OCI-LY7 (cell line): Measurements from ENCODE around the gene MEST. TPM values are rescaled to one million over a fixed set of nuclear protein-coding genes. Genes with fewer than 3 reads are reported as not detected.

Source experiments
- BruUV-seq: library from RNA; stranded (reverse); fragments of 400-500 nt; replicated peaks from 2 replicates; lab custom pipeline; 2021; lab: Mats Ljungman, UMichigan
- CTCF ChIA-PET: fragments of 300-600 bp; sonication (Branson Sonifier 250); formaldehyde crosslinking; loops from one replicate; lab custom pipeline; 2022; ENCODE audit warnings: antibody characterized with exemption; ENCODE audit not compliant: unreplicated experiment; lab: Charles Lee
- POLR2A ChIA-PET: fragments of 300-600 bp; sonication (Branson Sonifier 250); formaldehyde crosslinking; loops from one replicate; lab custom pipeline; 2022; ENCODE audit warnings: antibody characterized with exemption; lab: Charles Lee
- DNase-seq: peaks from one replicate; pipeline ENCODE4 v3.0.0-alpha.2; 2015; ENCODE audit warnings: low spot score
- H2AFZ ChIP-seq: fragments of 200-600 bp; sonication (generic), shearing (Covaris generic); 2 replicates; pipeline ENCODE4 v1.6.1; 2014; ENCODE audit warnings: mild to moderate bottlenecking, antibody characterized with exemption, low read length, moderate library complexity
- H3K27ac ChIP-seq: fragments of 200-600 bp; sonication (generic); 2 replicates; pipeline ENCODE4 v1.5.1; 2014; ENCODE audit warnings: mixed run types, low read depth, mild to moderate bottlenecking, moderate library complexity, low read length, inconsistent platforms; ENCODE audit not compliant: poor library complexity, severe bottlenecking
- H3K36me3 ChIP-seq: fragments of 200-600 bp; sonication (generic); 2 replicates; pipeline ENCODE4 v1.6.1; 2014; ENCODE audit warnings: mild to moderate bottlenecking, antibody characterized with exemption, low read length, moderate library complexity, mixed read lengths; ENCODE audit not compliant: insufficient read depth
- H3K4me1 ChIP-seq: fragments of 200-600 bp; sonication (generic); 2 replicates; pipeline ENCODE4 v1.5.1; 2014; ENCODE audit warnings: mild to moderate bottlenecking, low read length; ENCODE audit not compliant: insufficient read depth, poor library complexity, severe bottlenecking
- H3K4me2 ChIP-seq: fragments of 200-600 bp; sonication (generic); 2 replicates; pipeline ENCODE4 v1.6.1; 2014; ENCODE audit warnings: mild to moderate bottlenecking, low read length
- H3K4me3 ChIP-seq: fragments of 200-600 bp; sonication (generic); 2 replicates; pipeline ENCODE4 v1.5.1; 2014; ENCODE audit warnings: mild to moderate bottlenecking, low read depth, low read length; ENCODE audit not compliant: poor library complexity, severe bottlenecking
- H3K79me2 ChIP-seq: fragments of 200-600 bp; sonication (generic); 2 replicates; pipeline ENCODE4 v1.6.1; 2016; ENCODE audit warnings: low read depth, mild to moderate bottlenecking, low read length, moderate library complexity, mixed read lengths; ENCODE audit not compliant: insufficient read depth
- H3K9me2 ChIP-seq: fragments of 200-600 bp; sonication (generic); 2 replicates; pipeline ENCODE4 v1.6.1; 2016; ENCODE audit warnings: mild to moderate bottlenecking, low read length, mixed read lengths; ENCODE audit not compliant: insufficient read depth
- H3K9me3 ChIP-seq: fragments of 200-600 bp; sonication (generic); 2 replicates; pipeline ENCODE4 v1.6.1; 2014; ENCODE audit warnings: mild to moderate bottlenecking, mixed run types, low read length, mixed read lengths
- H4K20me1 ChIP-seq: fragments of 200-600 bp; sonication (generic); 2 replicates; pipeline ENCODE4 v1.6.1; 2014; ENCODE audit warnings: mild to moderate bottlenecking, antibody characterized with exemption, low read length, moderate library complexity, mixed read lengths; ENCODE audit not compliant: insufficient read depth
- CTCF ChIP-seq: fragments of 200-600 bp; sonication (generic); conservative IDR thresholded peaks from 2 replicates; pipeline ENCODE4 v1.5.1; 2014; ENCODE audit warnings: mild to moderate bottlenecking, antibody characterized with exemption, low read length, moderate library complexity, mixed read lengths
- EZH2phosphoT487 ChIP-seq: fragments of 200-600 bp; sonication (generic); IDR thresholded peaks from 2 replicates; pipeline ENCODE4 v1.6.1; 2018; ENCODE audit warnings: low read depth, borderline replicate concordance, mild to moderate bottlenecking, mixed run types, antibody characterized with exemption, low read length, moderate library complexity, mixed read lengths
- intact Hi-C: fragments of 100-400 bp; cut with micrococcal nuclease; formaldehyde crosslinking; loops from one replicate; pipeline ENCODE4 v1.10.0; 2022; ENCODE audit not compliant: unreplicated experiment
- total RNA-seq, 2 experiments: library from RNA; depleted of rRNA in 1 of 2; stranded (reverse); fragments of >200 nt in 1 of 2; shearing (Covaris generic) in 1 of 2; gene quantifications; 2 replicates each; pipeline ENCODE4 v1.2.3, GENCODE V29; 2014 to 2022

MEST gene
- total RNA-seq, 2 experiments from 2014 or later: 1.5 to 5.2 TPM

GRCh38 chr7:130471974-130472373 lies 19.9 kb upstream of the MEST start:
- Histone ChIP-seq H4K20me1 (no peaks in the 10 kb centered on the region), H3K4me2 (no peak overlapping the region), H2AFZ (no peak overlapping the region), H3K9me2 (no peaks in the 10 kb centered on the region), H3K4me1 (peaks cover 13% of the 10 kb centered on the region), H3K9me3 (no peaks in the 10 kb centered on the region), H3K27ac (no peak overlapping the region), H3K36me3 (no peaks in the 10 kb centered on the region), H3K79me2 (no peaks in the 10 kb centered on the region), H3K4me3 (no peak overlapping the region)
- TF ChIP-seq EZH2phosphoT487: no peak
- TF ChIP-seq CTCF: no peak
- ChIA-PET CTCF (no interaction called here), POLR2A (interaction anchor here (0.9 kb wide), 2 partner anchors 10 to 24 kb away, joined by 3 to 5 read pairs; no protein-coding TSS in a partner anchor)
- BruUV-seq: no TSS peak
- DNase-seq: no peak
- intact Hi-C loops: no loop called here

GRCh38 chr7:130473289-130473688 lies 18.6 kb upstream of the MEST start:
- CTCF ChIA-PET: no interaction called here
- no peaks in the 10 kb centered on the region for H4K20me1 ChIP-seq
- no peaks in the 10 kb centered on the region for H3K79me2 ChIP-seq
- peak overlapping the region; percentile 18 for H3K4me3 ChIP-seq
- POLR2A ChIA-PET: interaction anchor here (0.6 to 1.0 kb wide), 2 partner anchors 75 to 128 kb away, joined by 3 to 4 read pairs; partner anchors contain the start of gene CPA5
- DNase-seq: peak; percentile 33
- BruUV-seq: no TSS peak
- H3K9me3 ChIP-seq: no peaks in the 10 kb centered on the region
- peaks cover 13% of the 10 kb centered on the region for H3K4me1 ChIP-seq
- intact Hi-C loops: no loop called here
- peak overlapping the region; percentile 68 for H2AFZ ChIP-seq
- H3K9me2 ChIP-seq: no peaks in the 10 kb centered on the region
- no peaks in the 10 kb centered on the region for H3K36me3 ChIP-seq
- peak overlapping the region; percentile 53 for H3K4me2 ChIP-seq
- TF ChIP-seq CTCF (no peak), EZH2phosphoT487 (no peak)
- no peak overlapping the region for H3K27ac ChIP-seq

GRCh38 chr7:130473876-130474275 lies 18.0 kb upstream of the MEST start:
- peak overlapping the region; percentile 68; the same call in 1 of the 2 replicates for H2AFZ ChIP-seq
- H3K79me2 ChIP-seq: no peaks in the 10 kb centered on the region
- no peaks in the 10 kb centered on the region for H3K36me3 ChIP-seq
- H3K4me2 ChIP-seq: peak overlapping the region; percentile 53
- H3K9me3 ChIP-seq: no peaks in the 10 kb centered on the region
- no peak for DNase-seq
- ChIA-PET CTCF (no interaction called here), POLR2A (interaction anchor here (1.3 kb wide), 1 partner anchor 32 kb away, joined by 5 read pairs; no protein-coding TSS in a partner anchor)
- peaks cover 13% of the 10 kb centered on the region for H3K4me1 ChIP-seq
- no peaks in the 10 kb centered on the region for H3K9me2 ChIP-seq
- TF ChIP-seq CTCF (no peak), EZH2phosphoT487 (no peak)
- no TSS peak for BruUV-seq
- H3K27ac ChIP-seq: no peak overlapping the region
- H4K20me1 ChIP-seq: no peaks in the 10 kb centered on the region
- intact Hi-C loops: no loop called here
- H3K4me3 ChIP-seq: no peak overlapping the region
